GM21723 (cell line): ENCODE data around the gene TAS1R1.
A peak's percentile ranks its signal among the peaks of the same experiment; 100 is the strongest.

Source experiments
- ATAC-seq: cut with Tn5 transposase; IDR thresholded peaks from one replicate; pipeline ENCODE4 v1.9.1; 2021; ENCODE audit warnings: mild to moderate bottlenecking, moderate library complexity; ENCODE audit not compliant: unreplicated experiment

The TAS1R1 gene

GRCh38 chr1:6570100-6570499, 15.0 kb downstream of the TAS1R1 start:
- ATAC-seq, result no peak

- no peak for ATAC-seq
Observed at GRCh38 chr1:6570987-6571386, 15.9 kb downstream of the TAS1R1 start.

GRCh38 chr1:6572653-6573383, 17.7 kb downstream of the TAS1R1 start:
- ATAC-seq, result no peak

- ATAC-seq, result no peak
Observed at GRCh38 chr1:6574025-6574620, 19.0 kb downstream of the TAS1R1 start.

GRCh38 chr1:6574818-6575217, 19.7 kb downstream of the TAS1R1 start:
- no peak for ATAC-seq

- no peak for ATAC-seq
Observed at GRCh38 chr1:6577831-6578525, 22.9 kb downstream of the TAS1R1 start.

- ATAC-seq, result no peak
Observed at GRCh38 chr1:6578624-6579373, 23.7 kb downstream of the TAS1R1 start.

- peak; percentile 93 for ATAC-seq
Observed at GRCh38 chr1:6579374-6580118, 24.4 kb downstream of the TAS1R1 start, which contains the start of gene ZBTB48. TSS of gene ZBTB48 (plus strand) at chr1:6579994. CDS start at chr1:6580610, 616 bp downstream.

- no peak for ATAC-seq
Observed at GRCh38 chr1:6580119-6580592, 25.0 kb downstream of the TAS1R1 start.

- no peak for ATAC-seq
Observed at GRCh38 chr1:6580593-6581409, 25.7 kb downstream of the TAS1R1 start.

GRCh38 chr1:6581561-6582305, 26.6 kb downstream of the TAS1R1 start:
- ATAC-seq, result no peak

- ATAC-seq, result no peak
Observed at GRCh38 chr1:6582370-6582769, 27.3 kb downstream of the TAS1R1 start.

GRCh38 chr1:6584126-6585080, 29.3 kb downstream of the TAS1R1 start:
- ATAC-seq, result no peak

GRCh38 chr1:6585081-6585722, 30.1 kb downstream of the TAS1R1 start:
- ATAC-seq, result no peak

- ATAC-seq, result no peak
Observed at GRCh38 chr1:6585841-6586240, 30.7 kb downstream of the TAS1R1 start.

- no peak for ATAC-seq
Observed at GRCh38 chr1:6586404-6586816, 31.3 kb downstream of the TAS1R1 start.
